Fibroblast of villous mesenchyme (primary cell): ENCODE results near the gene OR7D2. TPM values are rescaled to one million over a fixed set of nuclear protein-coding genes. Genes with fewer than 3 reads are reported as not detected.
"Not testable (repeated sequence)": the region's sequence is repeated elsewhere in the genome, so short reads cannot be mapped to it uniquely, and the experiment has no call there.

ENCODE experiments used
- DNase-seq: peaks from one replicate; pipeline ENCODE4 v3.0.0-alpha.2; 2010; ENCODE audit warnings: low read depth
- H3K4me3 ChIP-seq: 2 replicates; pipeline ENCODE4 v1.5.1; 2011; ENCODE audit warnings: low read depth, mild to moderate bottlenecking, low read length
- total RNA-seq: library from RNA; depleted of rRNA; stranded (reverse); fragments of >200 nt; gene quantifications from 2 replicates; pipeline ENCODE4 v1.2.3, GENCODE V29; 2012
- TF ChIP-seq, protein P1 (sequence below): IDR thresholded peaks from 2 replicates; pipeline ENCODE4 v1.5.1; 2012; ENCODE audit warnings: low read depth, mild to moderate bottlenecking, low read length; ENCODE audit not compliant: insufficient read depth

OR7D2 gene
- total RNA-seq, 1 donor = 0.43 TPM

- TF ChIP-seq, protein P1, sequence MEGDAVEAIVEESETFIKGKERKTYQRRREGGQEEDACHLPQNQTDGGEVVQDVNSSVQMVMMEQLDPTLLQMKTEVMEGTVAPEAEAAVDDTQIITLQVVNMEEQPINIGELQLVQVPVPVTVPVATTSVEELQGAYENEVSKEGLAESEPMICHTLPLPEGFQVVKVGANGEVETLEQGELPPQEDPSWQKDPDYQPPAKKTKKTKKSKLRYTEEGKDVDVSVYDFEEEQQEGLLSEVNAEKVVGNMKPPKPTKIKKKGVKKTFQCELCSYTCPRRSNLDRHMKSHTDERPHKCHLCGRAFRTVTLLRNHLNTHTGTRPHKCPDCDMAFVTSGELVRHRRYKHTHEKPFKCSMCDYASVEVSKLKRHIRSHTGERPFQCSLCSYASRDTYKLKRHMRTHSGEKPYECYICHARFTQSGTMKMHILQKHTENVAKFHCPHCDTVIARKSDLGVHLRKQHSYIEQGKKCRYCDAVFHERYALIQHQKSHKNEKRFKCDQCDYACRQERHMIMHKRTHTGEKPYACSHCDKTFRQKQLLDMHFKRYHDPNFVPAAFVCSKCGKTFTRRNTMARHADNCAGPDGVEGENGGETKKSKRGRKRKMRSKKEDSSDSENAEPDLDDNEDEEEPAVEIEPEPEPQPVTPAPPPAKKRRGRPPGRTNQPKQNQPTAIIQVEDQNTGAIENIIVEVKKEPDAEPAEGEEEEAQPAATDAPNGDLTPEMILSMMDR = no peak
- DNase-seq = no peak
- H3K4me3 ChIP-seq = no peak overlapping the region
These were observed 8.4 kb downstream of the OR7D2 start for GRCh38 chr19:9187191-9187590.

GRCh38 chr19:9189535-9189934, 10.8 kb downstream of the OR7D2 start:
- DNase-seq = no peak
- TF ChIP-seq, protein P1 = no peak
- no peak overlapping the region for H3K4me3 ChIP-seq

GRCh38 chr19:9198044-9198443, 19.3 kb downstream of the OR7D2 start:
- not testable (repeated sequence) for H3K4me3 ChIP-seq, DNase-seq

DNA sequence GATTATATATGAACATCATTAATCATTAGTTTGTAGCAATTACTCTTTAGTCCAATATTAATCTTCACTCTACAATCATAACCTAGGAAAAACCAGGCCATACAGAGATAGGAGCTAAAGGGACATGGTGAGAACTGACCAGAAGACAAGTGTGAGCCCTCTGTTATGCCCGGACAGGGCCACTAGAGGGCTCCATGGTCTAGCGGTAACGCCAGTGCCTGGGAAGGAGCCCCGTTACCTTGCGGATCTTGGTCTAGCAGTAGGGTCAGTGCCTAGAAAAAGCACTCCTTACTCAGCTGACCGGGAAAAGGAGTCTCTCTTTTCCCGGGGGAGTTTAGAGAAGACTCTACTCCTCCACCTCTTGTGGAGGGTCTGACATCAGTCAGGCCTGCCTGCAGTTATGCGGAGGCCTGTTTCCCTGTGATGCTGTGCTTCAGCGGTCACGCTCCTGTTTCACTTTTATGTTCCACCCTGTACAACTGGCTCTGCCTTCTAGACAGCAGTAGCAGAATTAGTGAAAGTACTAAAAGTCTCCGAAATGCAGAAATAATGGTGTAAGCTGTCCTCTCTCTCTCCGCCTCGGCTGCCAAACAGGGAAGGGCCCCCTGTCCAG, 26.8 kb downstream of the OR7D2 start:
- DNase-seq = peak; percentile 61
- TF ChIP-seq, protein P1 = peak; percentile 89
- H3K4me3 ChIP-seq = peak overlapping the region; percentile 53

GRCh38 chr19:9219489-9219888, 40.7 kb downstream of the OR7D2 start, which contains the start of gene OR7D4:
OR7D4 (minus strand) TSS chr19:9219589; CDS start chr19:9214837, 4,752 bp downstream.
- no peak for DNase-seq

More at GRCh38 chr19:9219489-9219888, 40.7 kb downstream of the OR7D2 start, which contains the start of gene OR7D4:
- TF ChIP-seq, protein P1 = no peak
- no peak within 1 kb of the TSS for H3K4me3 ChIP-seq

Other genes starting within 250 kb of the OR7D2 start
- gene MUC16, start 168.6 kb upstream of the OR7D2 start, total RNA-seq = under 0.01 TPM in 2 replicates
- not detected in 2 replicates for gene OR1M1, start 91.9 kb upstream of the OR7D2 start, total RNA-seq
- not detected in 2 replicates for gene OR7G2, start 71.5 kb upstream of the OR7D2 start, total RNA-seq
- gene OR7G1, start 63.2 kb upstream of the OR7D2 start, total RNA-seq = not detected in 2 replicates
- not detected in 2 replicates for gene OR7G3, start 52.0 kb upstream of the OR7D2 start, total RNA-seq
- 17.7 and 18.0 TPM in 2 replicates for gene ZNF317, start 38.6 kb upstream of the OR7D2 start, total RNA-seq
- not detected in 2 replicates for gene OR7D4, start 40.6 kb downstream of the OR7D2 start, total RNA-seq
- gene OR7E24, start 72.0 kb downstream of the OR7D2 start, total RNA-seq = not detected in 2 replicates
- 11.7 and 14.8 TPM in 2 replicates for gene ZNF699, start 130.9 kb downstream of the OR7D2 start, total RNA-seq
- gene ZNF559, start 145.2 kb downstream of the OR7D2 start, total RNA-seq = 11.6 and 16.0 TPM in 2 replicates
- gene ZNF177, start 184.0 kb downstream of the OR7D2 start, total RNA-seq = 0.64 and 1.7 TPM in 2 replicates